Left colon (tissue), 2 donors: ENCODE measurements around the gene SIN3B. TPM values are rescaled to one million over a fixed set of nuclear protein-coding genes. Genes with fewer than 3 reads are reported as not detected.

Experiments
- ATAC-seq: fragments of 200-7000 bp; cut with Tn5 transposase; one replicate; pipeline ENCODE4 v1.9.1; 2020; ENCODE audit warnings: mild to moderate bottlenecking, moderate library complexity
- DNase-seq, 2 donors: peaks; one replicate each; pipeline ENCODE4 v3.0.0-alpha.2; 2020
- intact Hi-C, 2 donors: fragments of 100-400 bp; cut with DNase I in 1 of 2; cut with micrococcal nuclease in 1 of 2; formaldehyde crosslinking; loops; one replicate each; pipeline versions ENCODE4 v1.11.2 to v1.14.0; 2022; cut with DNase I, micrococcal nuclease
- total RNA-seq, 2 donors: library from RNA; stranded (reverse); fragmentation: NEBNext Ultra II Directional; extraction: Animal tissue kit (Norgen Biotek cat#: 25700); gene quantifications; one replicate each; pipeline ENCODE4 v1.2.1, GENCODE V29; 2021
- donor health status: DM: no; HTN: no; CAD: no.
- donor health status: DM: yes; HTN: yes; CAD: no.

Gene SIN3B
- total RNA-seq, 2 donors from 2014 or later: 34.1 to 35.7 TPM

DNA sequence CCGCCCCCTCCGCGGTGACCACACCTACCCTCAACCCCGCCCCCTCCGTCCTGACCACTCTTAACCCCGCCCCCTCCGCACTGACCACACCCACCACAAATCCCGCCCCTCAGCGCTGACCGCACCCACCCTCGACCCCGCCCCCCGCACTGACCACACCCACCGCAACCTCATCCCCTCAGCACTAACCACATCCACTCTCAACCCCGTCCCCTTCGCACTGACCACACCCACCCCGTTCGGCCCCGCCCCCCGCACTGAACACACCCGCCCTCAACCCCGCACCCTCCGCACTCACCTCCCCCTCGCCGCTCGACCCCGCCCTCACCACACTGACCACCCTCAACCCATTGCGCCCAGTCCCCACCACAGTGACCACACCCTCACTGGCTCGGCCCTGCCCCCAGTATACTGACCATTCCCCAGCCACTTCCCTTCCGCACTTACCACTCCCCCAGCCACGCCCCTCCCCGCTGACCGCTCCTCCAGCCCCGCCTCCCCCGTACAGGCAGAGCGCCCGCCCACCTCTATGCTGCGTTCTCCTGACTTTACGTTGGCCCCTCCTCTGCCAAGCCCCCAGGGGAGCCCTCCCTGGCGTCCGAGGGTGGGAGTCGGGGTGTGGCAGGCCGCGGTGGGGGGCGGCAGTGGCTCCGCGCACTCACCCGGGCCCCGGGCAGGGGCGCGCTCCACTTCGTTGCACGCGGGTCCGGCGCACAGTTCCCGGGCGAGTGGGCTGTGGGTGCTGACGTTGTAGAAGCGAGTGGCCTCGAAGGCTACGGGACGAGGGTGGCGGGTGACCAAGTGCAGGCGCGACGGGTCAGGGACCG lies 68.0 kb downstream of the SIN3B start:
- ATAC-seq (peak; percentile 86), DNase-seq (peak; percentile 94)
- intact Hi-C loops: no loop called here

DNA sequence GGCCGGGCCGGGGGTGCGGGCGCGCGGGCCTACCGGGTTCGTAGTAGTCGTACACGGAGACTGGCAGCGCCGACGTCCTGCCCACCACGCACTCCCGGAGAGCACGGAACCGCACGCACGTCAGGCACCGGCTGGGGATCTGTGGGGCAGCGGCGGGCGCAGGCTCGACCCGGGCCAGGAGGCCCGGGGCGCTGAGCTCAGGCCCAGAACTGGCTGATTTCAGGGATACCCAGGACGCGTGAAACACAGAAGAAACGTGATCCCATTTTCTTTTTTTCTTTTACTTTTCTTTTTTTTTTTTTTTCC lies 68.6 kb downstream of the SIN3B start:
- intact Hi-C loops: no loop called here
- DNase-seq (peak in 1 of 2 donors; percentile 58), ATAC-seq (peak; percentile 21)

DNA sequence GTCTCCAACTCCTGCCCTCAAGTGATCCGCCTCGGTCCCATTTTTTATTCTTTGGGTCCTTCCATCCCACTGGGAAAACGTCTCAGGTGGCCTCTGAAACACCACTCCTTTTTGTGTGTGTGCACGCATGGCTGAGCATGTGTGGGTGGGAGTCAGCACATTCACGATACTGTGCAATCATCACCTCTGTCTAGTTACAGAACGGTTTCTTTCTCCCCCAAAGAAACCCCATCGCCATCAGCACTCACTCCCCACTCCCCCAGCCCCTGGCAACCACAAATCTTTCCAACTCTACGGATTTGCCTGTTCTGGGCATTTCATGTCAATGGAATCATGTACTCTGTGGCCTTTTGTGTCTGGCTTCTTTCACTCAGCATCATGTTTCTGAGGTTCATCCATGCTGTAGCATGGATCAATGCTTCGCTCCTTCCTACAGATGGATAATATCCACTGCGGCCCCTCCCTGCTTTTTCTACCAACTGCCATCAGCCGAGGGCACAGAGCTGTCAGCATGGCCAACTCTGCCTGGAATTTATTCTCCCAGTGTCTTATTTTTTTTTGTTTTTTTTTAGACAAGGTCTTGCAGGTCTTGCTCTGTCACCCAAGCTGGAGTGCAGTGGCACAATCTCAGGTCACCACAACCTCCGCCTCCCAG lies 69.3 kb downstream of the SIN3B start:
- intact Hi-C loops: no loop called here
- no peak for ATAC-seq
- DNase-seq: no peak

DNA sequence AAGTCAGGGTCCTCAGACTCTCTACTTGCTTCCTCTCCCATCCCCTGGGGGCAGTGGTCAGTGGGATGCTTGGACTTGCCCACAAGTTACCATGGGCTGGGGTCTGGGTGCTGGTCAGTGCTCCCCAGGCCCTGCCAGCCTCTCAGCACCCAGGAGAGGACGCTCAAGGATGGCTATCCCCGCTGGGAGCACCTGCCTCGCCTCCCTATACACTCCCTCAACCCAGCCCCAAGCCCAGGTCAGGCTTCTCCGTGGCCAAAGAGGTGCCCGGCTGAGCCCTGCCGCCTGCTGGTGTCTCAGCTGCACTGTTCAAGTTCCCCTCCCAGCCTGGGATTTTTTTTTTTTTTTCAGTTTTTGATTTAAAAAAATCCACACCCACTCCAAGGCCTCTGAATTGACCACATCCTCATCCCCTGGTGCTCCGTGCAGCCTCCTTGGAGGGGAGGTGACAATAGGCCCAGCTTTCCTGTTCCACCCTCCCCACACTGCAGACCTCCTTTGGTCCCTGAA lies 70.4 kb downstream of the SIN3B start:
- intact Hi-C loops: no loop called here
- DNase-seq (peak in 1 of 2 donors; percentile 63), ATAC-seq (no peak)

DNA sequence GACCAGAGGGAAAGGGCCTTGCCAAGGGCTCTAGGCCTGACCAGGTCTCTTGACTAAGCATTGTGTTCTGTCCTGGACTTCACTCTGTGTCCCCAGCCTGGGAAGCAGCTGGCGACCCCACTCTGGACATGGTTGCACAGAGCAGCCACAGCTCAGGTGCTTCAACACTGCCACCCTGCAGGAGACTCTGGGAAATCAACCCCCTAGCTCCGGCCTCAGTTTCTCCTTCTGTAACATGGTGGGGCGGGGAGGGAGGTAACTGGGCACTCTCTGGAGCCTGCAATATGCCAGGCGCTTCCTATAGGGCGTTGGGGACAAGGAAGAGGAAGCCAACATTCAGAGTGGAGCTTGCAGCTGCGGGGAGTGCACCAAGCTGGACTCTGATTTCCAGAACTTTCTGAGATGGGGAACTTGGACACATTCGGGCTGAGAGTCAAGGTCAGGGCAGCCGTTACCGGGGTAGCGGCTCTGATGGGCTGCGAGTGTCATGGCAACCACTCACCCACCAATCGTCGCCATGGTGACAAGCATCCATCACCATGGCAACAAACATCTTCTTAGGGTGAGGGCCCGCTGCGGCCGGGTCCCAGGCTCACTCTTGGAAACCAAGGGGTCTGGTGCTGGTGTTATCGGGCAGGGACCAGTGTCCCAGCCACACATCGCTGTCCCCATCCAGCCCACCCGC lies 72.4 kb downstream of the SIN3B start:
- DNase-seq (no peak), ATAC-seq (no peak)
- intact Hi-C loops: no loop called here

DNA sequence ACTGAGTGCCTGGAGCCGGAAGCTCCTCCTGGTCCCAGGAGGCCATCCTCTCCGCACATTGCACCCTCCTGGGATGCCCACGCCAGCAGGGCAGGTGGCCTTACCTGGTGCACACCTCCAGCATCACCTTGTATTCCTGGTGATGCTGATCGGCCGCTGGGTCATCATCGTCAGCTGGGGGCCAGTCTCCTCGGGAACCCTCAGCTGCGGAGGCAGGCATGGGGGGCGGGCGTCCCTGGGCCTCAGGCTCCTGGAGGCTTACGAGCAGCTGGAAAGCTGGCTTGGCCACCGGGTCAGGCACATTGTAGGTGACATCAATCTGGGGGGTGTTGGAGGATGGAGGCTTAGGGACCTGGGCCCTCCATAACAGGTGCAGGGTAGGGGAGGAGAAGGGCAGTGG lies 73.3 kb downstream of the SIN3B start:
- DNase-seq (no peak), ATAC-seq (no peak)
- intact Hi-C loops: no loop called here

DNA sequence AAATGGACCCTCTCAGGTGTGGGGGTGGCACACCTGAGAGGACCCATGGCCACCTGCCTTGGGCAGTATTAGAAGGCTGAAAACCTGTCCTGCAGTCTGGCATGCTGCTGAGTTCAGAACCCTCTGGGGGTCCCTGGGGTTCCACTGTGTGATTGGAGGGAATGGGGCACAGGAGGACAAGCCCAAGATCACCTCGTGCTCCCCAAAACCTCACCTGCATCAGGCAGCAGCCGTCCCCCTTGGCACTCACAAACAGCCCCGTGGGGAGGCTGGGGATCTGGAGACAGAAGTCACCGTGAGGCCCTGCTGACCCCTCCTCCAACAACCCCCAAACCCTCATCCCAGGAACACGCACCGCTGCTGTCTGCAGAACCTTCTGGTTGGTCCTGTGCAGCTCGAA lies 74.1 kb downstream of the SIN3B start:
- ATAC-seq (no peak), DNase-seq (no peak)
- intact Hi-C loops: no loop called here

DNA sequence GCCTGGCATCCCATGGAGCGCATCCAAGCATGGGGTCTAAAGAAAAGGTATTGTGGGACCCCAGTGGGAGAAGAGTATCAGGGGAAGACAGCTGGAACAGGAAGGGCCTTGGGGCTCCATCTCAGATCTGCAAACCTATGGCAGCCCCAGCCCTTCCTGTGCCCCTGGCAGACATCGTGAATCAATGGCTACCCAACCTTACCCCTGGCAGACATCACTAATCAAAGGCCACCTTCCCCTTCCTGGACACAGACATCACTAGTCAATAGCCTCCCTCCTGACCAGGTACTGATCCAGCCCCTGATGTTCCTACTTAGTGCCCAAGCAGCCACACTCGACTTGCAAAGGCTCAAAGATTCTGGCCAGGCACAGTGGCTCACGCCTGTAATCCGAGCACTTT lies 75.4 kb downstream of the SIN3B start:
- intact Hi-C loops: no loop called here
- DNase-seq (no peak), ATAC-seq (no peak)

DNA sequence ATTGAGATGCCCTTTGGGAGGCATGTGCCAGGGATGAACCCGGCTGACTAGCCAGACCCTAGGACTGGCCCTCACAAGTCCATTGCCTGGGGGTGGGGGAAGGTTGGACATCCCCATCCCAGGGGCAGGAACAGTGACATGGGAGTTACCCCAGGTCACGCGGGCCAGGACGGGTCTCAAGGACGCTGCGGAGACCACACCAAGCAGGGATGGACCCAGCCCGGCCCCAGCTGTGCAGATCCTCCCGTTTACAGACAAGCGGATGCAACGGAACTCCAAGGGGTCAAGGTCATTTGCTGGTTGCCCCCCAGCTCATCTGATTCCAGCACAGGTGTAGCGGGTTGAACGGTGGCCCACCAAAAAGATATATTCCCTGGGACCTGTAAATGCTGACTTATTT lies 79.6 kb downstream of the SIN3B start:
- DNase-seq (no peak), ATAC-seq (no peak)
- intact Hi-C loops: no loop called here

DNA sequence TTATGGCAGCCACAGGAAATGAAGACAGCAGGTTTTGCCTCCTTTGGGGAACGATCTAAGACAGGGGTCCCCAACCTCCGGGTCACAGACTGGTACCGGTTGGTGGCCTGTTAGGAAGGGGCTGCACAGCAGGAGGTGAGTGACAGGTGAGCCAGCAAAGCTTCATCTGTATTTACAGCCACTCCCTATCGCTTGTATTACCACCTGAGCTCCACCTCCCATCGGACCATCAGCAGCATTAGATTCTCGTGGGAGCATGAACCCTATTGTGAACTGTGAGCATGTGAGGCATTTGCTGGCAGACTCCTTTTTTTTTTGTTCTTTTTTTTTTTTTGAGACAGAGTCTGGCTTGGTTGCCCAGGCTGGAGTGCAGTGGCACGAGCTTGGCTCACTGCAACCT lies 81.8 kb downstream of the SIN3B start:
- DNase-seq (no peak), ATAC-seq (no peak)
- intact Hi-C loops: no loop called here

DNA sequence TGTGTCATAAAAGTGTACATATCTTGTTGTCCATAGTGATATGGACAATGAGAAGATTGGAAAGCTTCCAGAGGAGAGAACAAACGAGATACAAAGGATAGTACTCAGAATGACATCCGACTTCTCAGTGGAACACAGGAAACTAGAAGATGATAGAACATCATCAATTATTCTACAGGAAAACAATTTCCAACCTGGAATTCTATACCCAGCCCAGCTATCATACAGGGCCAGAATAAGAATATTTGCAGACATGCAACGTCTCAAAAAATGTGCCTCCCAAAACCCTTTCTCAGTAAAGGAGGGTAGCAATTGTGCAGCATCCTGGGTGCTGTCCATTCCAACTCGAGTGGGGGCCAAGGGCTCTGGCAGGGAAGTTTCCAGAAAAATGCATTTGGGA lies 83.6 kb downstream of the SIN3B start:
- ATAC-seq (no peak), DNase-seq (no peak)
- intact Hi-C loops: no loop called here

DNA sequence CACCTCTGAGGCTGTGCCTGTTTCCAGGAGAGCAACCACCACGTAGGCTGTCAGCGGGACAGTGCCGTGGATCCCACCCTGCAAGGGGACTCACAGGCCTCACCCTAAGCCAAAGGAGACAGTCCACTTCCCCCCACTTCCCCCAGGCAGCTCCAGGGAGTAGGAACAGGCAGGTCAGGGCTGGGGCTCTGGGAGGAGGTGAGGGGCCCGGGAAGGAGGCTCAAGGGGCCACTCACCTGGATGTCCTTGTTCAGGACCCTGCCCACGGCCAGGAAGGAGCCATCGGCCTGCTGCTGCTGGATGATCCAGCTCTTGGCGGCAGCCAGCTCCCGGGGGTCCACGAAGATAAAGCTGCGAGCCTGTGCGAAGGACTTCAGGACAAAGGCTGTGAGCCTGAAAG lies 85.2 kb downstream of the SIN3B start:
- ATAC-seq: no peak
- intact Hi-C loops: no loop called here
- DNase-seq: no peak

DNA sequence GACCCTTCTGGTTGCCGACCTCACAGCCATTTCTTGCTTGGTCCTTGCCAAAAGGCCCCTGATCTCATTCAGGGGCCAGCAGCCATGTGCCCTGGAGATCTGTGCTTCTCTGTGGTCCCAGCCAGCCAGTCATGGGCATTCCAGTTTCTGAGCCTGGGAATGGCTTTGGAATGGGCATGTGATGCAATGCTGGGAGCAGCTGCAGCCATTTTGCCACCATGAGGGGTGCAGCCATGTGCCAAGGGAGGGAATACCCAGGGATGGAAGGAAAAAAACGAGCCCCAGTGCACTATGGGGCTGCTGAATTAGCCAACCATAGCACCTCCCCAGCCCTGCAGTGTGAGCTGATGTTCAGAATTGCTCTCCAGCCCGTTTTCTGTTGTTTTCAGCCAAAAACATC lies 85.9 kb downstream of the SIN3B start:
- DNase-seq (no peak), ATAC-seq (no peak)
- intact Hi-C loops: no loop called here

DNA sequence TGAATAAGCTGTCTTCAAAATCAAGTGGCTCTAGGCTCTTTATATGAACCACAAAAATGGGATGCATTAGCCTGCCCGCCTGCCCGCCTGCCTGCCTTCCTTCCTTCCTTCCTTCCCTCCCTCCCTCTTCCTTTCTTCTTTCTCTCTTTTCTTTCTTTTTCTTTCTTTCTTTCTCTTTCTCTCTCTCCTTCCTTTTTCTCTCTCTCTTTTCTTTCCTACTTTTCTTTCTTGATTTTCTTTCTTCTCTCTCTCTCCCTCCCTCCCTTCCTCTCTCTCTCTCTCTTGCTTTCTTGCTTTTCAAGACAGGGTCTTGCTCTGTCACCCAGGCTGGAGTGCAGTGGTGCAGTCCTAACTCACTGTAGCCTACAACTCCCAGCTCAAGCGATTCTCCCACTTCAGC lies 86.5 kb downstream of the SIN3B start:
- ATAC-seq: no peak
- DNase-seq: no peak

DNA sequence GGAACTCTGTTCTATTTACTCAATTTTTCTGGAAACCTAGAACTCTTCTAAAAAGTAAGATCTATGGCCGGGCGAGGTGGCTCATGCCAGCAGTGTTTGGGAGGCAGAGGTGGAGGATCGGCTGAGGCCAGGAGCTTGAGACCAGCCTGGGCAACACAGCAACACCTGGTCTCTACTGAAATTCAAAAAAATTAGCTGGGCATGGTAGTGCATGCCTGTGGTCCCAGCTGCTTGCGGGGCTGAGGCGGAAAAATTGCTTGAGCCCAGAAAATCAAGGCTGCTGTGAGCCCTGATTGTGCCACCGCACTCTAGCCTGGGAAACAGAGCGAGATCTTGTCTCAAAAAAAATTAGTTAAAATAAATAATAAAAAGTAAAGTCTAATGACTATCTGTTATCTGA lies 88.2 kb downstream of the SIN3B start:
- intact Hi-C loops: no loop called here
- ATAC-seq (no peak), DNase-seq (no peak)

More for the DNA sequence above, 86.5 kb downstream of the SIN3B start:
- intact Hi-C loops: no loop called here

DNA sequence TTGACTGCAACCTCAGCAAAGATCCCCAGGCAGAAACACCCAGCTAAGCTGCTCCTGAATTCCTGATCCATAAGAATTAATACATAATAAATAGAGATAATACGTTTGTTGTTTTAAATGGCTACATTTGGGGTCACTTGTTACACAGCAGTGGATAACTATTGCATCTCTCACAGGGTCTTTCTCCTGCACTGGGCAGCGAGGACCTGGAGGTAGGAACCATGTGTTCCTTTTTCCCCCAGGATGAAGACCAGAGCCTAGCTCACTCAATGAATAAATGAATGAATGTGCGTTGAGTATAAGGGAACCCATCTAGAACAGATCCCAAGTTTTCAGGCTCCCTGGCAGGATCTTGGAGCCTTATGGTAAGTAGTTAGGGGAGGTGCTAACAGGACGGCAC lies 90.3 kb downstream of the SIN3B start:
- intact Hi-C loops: no loop called here
- DNase-seq (no peak), ATAC-seq (no peak)

DNA sequence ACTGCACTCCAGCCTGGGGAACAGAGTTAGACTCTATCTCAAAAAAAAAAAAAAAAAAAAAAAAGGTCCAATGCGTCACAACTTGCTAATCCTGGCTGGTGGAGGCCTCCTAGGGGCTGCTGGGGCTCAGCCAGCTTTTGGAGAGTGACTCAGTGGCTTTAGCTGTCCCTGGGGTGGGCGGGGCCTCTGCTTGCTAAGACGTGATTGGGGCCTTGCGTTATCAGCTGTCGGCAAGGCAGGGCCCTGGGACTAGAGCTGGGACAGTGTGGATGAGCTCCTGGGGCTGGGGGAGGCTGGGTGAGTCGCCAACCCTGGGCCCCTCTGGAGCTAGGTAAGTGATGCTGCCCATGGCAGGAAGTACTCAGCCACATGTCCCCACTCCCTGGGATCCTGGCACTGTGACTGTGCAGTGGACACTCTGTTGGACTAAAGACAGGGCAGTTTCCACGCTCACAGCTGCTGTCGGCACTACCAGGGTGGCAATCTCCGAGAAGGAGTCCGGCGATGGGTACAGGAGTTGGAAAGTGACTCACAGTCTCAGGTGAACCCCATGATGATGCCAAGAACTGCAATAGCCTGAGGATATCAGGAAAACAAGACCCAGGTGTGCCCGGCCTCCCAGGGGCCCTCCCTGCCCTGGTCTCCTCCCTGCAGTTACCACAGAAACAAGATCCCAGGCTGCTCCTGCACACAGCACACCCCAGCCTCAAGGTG lies 91.8 kb downstream of the SIN3B start:
- intact Hi-C loops: no loop called here

DNA sequence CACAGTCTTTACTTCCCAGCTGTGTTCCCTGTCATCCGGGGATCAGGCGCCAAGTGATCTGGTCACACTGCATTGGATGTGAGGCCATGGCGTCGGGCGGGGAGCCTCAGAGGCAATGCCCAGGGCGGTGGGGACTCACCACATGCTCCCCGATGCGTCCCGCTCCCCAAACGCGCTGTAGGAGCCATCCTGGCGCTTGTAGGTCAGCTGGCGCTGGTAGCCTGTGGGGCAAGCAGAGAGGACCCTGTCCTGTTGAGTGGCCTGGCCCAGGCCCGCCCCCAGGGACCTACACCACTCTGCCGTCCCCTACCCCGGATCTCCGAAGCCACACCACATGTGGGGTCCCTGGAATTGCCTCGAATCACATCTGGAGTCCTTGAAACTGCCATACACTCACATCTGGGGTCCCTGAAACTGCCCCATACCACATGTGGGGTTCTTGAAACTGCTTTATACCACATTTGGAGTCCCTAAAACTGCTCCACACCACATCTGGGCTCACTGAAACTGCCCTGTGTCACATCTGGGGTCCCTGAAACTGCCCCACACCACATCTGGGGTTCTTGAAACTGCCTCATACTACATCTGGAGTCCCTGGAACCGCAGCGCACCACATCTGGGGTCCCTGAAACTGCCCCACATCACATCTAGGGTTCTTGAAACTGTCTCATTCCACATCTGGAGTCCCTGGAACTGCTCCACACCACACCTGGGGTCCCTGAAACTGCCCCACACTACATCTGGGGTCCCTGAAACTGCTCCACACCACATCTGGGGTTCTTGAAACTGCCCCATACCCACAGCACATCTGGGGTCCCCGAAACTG lies 92.8 kb downstream of the SIN3B start:
- intact Hi-C loops: no loop called here
- no peak for DNase-seq
- no peak for ATAC-seq

More for the DNA sequence above, 91.8 kb downstream of the SIN3B start:
- DNase-seq (no peak), ATAC-seq (no peak)

DNA sequence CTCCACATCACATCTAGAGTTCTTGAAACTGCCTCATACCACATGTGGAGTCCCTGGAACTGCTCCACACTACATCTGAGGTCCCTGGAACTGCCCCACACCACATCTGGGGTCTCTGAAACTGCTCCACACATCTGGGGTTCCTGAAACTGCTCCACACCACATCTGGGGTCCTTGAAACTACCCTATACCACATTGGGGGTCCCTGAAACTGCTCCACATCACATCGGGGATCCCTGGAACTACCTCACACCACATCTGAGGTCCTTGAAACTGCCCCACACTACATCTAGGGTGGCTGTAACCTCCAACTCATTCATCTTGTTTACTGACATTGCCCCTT lies 93.4 kb downstream of the SIN3B start:
- intact Hi-C loops: no loop called here
- ATAC-seq (no peak), DNase-seq (no peak)
